Measurements from ENCODE around the gene NMNAT2. TPM values are rescaled to one million over a fixed set of nuclear protein-coding genes. Genes with fewer than 3 reads are reported as not detected.
"Not testable (repeated sequence)": the region's sequence is repeated elsewhere in the genome, so short reads cannot be mapped to it uniquely, and the experiment has no call there.

NMNAT2 gene
- total and polyA plus RNA-seq, 5 donors from 2014 or later = not detected

GRCh38 chr1:183240853-183241252, 177.3 kb downstream of the NMNAT2 start:
- peaks cover 13% of the 10 kb centered on the region for H3K27me3 Mint-ChIP-seq
- not testable (repeated sequence) for H3K27me3 ChIP-seq (ENCODE audit: control insufficient read depth, insufficient read depth, low read length); DNase-seq; H3K4me1 ChIP-seq (ENCODE audit: control insufficient read depth, insufficient read depth, low read length, poor library complexity, severe bottlenecking); H3K36me3 Mint-ChIP-seq; H3K4me3 Mint-ChIP-seq; H3K4me1 Mint-ChIP-seq; ATAC-seq (ENCODE audit: low read depth in 2 of 2); H3K9me3 Mint-ChIP-seq; H3K9me3 ChIP-seq (ENCODE audit: control insufficient read depth in 2 of 2, low read length in 2 of 2); H3K36me3 ChIP-seq (ENCODE audit: control insufficient read depth, insufficient read depth, low read length); H3K4me3 ChIP-seq (ENCODE audit: low read depth, low read length); H3K27ac ChIP-seq (ENCODE audit: insufficient read depth, low read length, poor library complexity, severe bottlenecking); H3K27ac Mint-ChIP-seq

- no peak for ATAC-seq (ENCODE audit: low read depth in 2 of 2)
- Mint-ChIP-seq H3K4me1 (no peaks in the 10 kb centered on the region), H3K27ac (no peak overlapping the region)
Observed at GRCh38 chr1:183240526-183240825, 177.7 kb downstream of the NMNAT2 start.

GRCh38 chr1:183239793-183240525, 178.2 kb downstream of the NMNAT2 start:
- ATAC-seq (ENCODE audit: low read depth in 2 of 2) = no peak
- Histone ChIP-seq H3K4me1 (ENCODE audit: control insufficient read depth, insufficient read depth, low read length, poor library complexity, severe bottlenecking) (no peaks in the 10 kb centered on the region), H3K9me3 (ENCODE audit: control insufficient read depth in 2 of 2, low read length in 2 of 2) (no peaks in the 10 kb centered on the region), H3K27ac (ENCODE audit: insufficient read depth, low read length, poor library complexity, severe bottlenecking) (no peak overlapping the region), H3K36me3 (ENCODE audit: control insufficient read depth, insufficient read depth, low read length) (no peaks in the 10 kb centered on the region), H3K27me3 (ENCODE audit: control insufficient read depth, insufficient read depth, low read length) (no peaks in the 10 kb centered on the region), H3K4me3 (ENCODE audit: low read depth, low read length) (no peak overlapping the region)
- Mint-ChIP-seq H3K36me3 (no peaks in the 10 kb centered on the region), H3K4me1 (no peaks in the 10 kb centered on the region), H3K27me3 (peaks cover 13% of the 10 kb centered on the region), H3K4me3 (no peak overlapping the region), H3K27ac (no peak overlapping the region), H3K9me3 (no peaks in the 10 kb centered on the region)
- DNase-seq = no peak

More at GRCh38 chr1:183240526-183240825, 177.7 kb downstream of the NMNAT2 start:
- H3K27me3 ChIP-seq (ENCODE audit: control insufficient read depth, insufficient read depth, low read length) = peaks cover 1% of the 10 kb centered on the region
- Mint-ChIP-seq H3K9me3 (no peaks in the 10 kb centered on the region), H3K36me3 (no peaks in the 10 kb centered on the region), H3K27me3 (peaks cover 13% of the 10 kb centered on the region), H3K4me3 (no peak overlapping the region)
- DNase-seq = no peak
- H3K27ac ChIP-seq (ENCODE audit: insufficient read depth, low read length, poor library complexity, severe bottlenecking) = no peak overlapping the region
- H3K4me1 ChIP-seq (ENCODE audit: control insufficient read depth, insufficient read depth, low read length, poor library complexity, severe bottlenecking) = no peaks in the 10 kb centered on the region
- no peaks in the 10 kb centered on the region for H3K9me3 ChIP-seq (ENCODE audit: control insufficient read depth in 2 of 2, low read length in 2 of 2)
- no peak overlapping the region for H3K4me3 ChIP-seq (ENCODE audit: low read depth, low read length)
- H3K36me3 ChIP-seq (ENCODE audit: control insufficient read depth, insufficient read depth, low read length) = no peaks in the 10 kb centered on the region

GRCh38 chr1:183239220-183239742, 178.9 kb downstream of the NMNAT2 start:
- Histone ChIP-seq H3K4me1 (ENCODE audit: control insufficient read depth, insufficient read depth, low read length, poor library complexity, severe bottlenecking) (no peaks in the 10 kb centered on the region), H3K9me3 (ENCODE audit: control insufficient read depth in 2 of 2, low read length in 2 of 2) (no peaks in the 10 kb centered on the region), H3K36me3 (ENCODE audit: control insufficient read depth, insufficient read depth, low read length) (no peaks in the 10 kb centered on the region), H3K27ac (ENCODE audit: insufficient read depth, low read length, poor library complexity, severe bottlenecking) (no peak overlapping the region), H3K4me3 (ENCODE audit: low read depth, low read length) (no peak overlapping the region), H3K27me3 (ENCODE audit: control insufficient read depth, insufficient read depth, low read length) (no peaks in the 10 kb centered on the region)
- Mint-ChIP-seq H3K4me1 (no peaks in the 10 kb centered on the region), H3K9me3 (no peaks in the 10 kb centered on the region), H3K27me3 (peaks cover 11% of the 10 kb centered on the region), H3K36me3 (no peaks in the 10 kb centered on the region), H3K27ac (no peak overlapping the region), H3K4me3 (no peak overlapping the region)
- DNase-seq = no peak
- no peak for ATAC-seq (ENCODE audit: low read depth in 2 of 2)

DNA sequence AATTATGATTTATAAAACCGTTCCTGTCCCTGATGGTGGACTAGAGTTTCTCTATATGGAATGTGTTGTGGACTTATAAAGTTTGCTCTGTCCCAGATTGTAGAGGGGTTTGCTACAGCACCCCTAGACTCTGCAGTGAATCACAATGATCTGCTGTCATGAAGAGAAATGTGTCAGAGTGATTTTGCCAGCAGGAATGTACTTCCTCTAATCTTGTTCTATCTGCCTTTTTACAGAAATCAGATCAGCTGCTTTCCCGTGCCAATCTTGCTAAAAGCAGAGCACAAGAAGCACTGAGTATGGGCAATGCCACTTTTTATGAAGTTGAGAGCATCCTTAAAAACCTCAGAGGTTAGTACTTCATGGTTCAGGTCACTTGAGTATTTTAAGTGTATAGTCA, 180.1 kb downstream of the NMNAT2 start:
- Histone ChIP-seq H3K27ac (ENCODE audit: insufficient read depth, low read length, poor library complexity, severe bottlenecking) (no peak overlapping the region), H3K27me3 (ENCODE audit: control insufficient read depth, insufficient read depth, low read length) (no peaks in the 10 kb centered on the region), H3K4me3 (ENCODE audit: low read depth, low read length) (no peak overlapping the region), H3K36me3 (ENCODE audit: control insufficient read depth, insufficient read depth, low read length) (no peaks in the 10 kb centered on the region), H3K4me1 (ENCODE audit: control insufficient read depth, insufficient read depth, low read length, poor library complexity, severe bottlenecking) (no peaks in the 10 kb centered on the region), H3K9me3 (ENCODE audit: control insufficient read depth in 2 of 2, low read length in 2 of 2) (no peaks in the 10 kb centered on the region)
- H3K4me1 Mint-ChIP-seq = no peaks in the 10 kb centered on the region
- H3K4me3 Mint-ChIP-seq = no peak overlapping the region
- no peak for DNase-seq
- H3K27ac Mint-ChIP-seq = no peak overlapping the region
- H3K9me3 Mint-ChIP-seq = no peaks in the 10 kb centered on the region
- no peak for ATAC-seq (ENCODE audit: low read depth in 2 of 2)
- H3K36me3 Mint-ChIP-seq = no peaks in the 10 kb centered on the region
- peaks cover 5% of the 10 kb centered on the region for H3K27me3 Mint-ChIP-seq

GRCh38 chr1:183237046-183237445, 181.1 kb downstream of the NMNAT2 start:
- Histone ChIP-seq H3K4me1 (ENCODE audit: control insufficient read depth, insufficient read depth, low read length, poor library complexity, severe bottlenecking) (no peaks in the 10 kb centered on the region), H3K36me3 (ENCODE audit: control insufficient read depth, insufficient read depth, low read length) (no peaks in the 10 kb centered on the region), H3K9me3 (ENCODE audit: control insufficient read depth in 2 of 2, low read length in 2 of 2) (no peaks in the 10 kb centered on the region), H3K27me3 (ENCODE audit: control insufficient read depth, insufficient read depth, low read length) (no peaks in the 10 kb centered on the region), H3K27ac (ENCODE audit: insufficient read depth, low read length, poor library complexity, severe bottlenecking) (no peak overlapping the region), H3K4me3 (ENCODE audit: low read depth, low read length) (no peak overlapping the region)
- Mint-ChIP-seq H3K9me3 (no peaks in the 10 kb centered on the region), H3K27me3 (peaks cover 5% of the 10 kb centered on the region), H3K27ac (no peak overlapping the region), H3K4me1 (no peaks in the 10 kb centered on the region), H3K4me3 (no peak overlapping the region), H3K36me3 (no peaks in the 10 kb centered on the region)
- ATAC-seq (ENCODE audit: low read depth in 2 of 2) (no peak), DNase-seq (no peak)

DNA sequence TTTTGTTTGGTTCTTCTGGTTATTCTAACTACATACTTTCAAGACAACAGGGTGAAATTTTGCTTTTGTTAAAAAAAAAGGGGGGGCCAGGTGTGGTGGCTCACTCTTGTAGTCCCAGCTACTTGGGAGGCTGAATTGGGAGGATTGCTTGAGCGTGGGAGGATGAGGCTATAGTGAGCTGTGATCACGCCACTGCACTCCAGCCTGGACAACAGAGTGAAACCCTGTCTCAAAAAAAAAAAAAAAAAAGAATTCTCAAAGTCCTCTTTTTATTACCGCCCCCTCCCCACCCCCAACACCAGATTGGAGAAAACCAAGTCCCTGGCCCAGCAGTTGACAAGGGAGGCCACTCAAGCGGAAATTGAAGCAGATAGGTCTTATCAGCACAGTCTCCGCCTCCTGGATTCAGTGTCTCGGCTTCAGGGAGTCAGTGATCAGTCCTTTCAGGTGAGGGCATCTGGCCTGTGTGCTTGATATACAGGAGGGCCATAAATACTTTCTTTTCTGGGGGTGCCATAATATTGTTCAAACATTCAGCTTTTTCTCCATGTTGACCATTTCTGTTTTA, 181.9 kb downstream of the NMNAT2 start:
- Histone ChIP-seq H3K27ac (ENCODE audit: insufficient read depth, low read length, poor library complexity, severe bottlenecking) (no peak overlapping the region), H3K36me3 (ENCODE audit: control insufficient read depth, insufficient read depth, low read length) (no peaks in the 10 kb centered on the region), H3K9me3 (ENCODE audit: control insufficient read depth in 2 of 2, low read length in 2 of 2) (no peaks in the 10 kb centered on the region), H3K27me3 (ENCODE audit: control insufficient read depth, insufficient read depth, low read length) (no peaks in the 10 kb centered on the region), H3K4me3 (ENCODE audit: low read depth, low read length) (no peak overlapping the region), H3K4me1 (ENCODE audit: control insufficient read depth, insufficient read depth, low read length, poor library complexity, severe bottlenecking) (no peaks in the 10 kb centered on the region)
- no peaks in the 10 kb centered on the region for H3K36me3 Mint-ChIP-seq
- H3K27me3 Mint-ChIP-seq = peaks cover 5% of the 10 kb centered on the region
- no peak overlapping the region for H3K27ac Mint-ChIP-seq
- no peaks in the 10 kb centered on the region for H3K9me3 Mint-ChIP-seq
- H3K4me1 Mint-ChIP-seq = no peaks in the 10 kb centered on the region
- H3K4me3 Mint-ChIP-seq = no peak overlapping the region
- ATAC-seq (ENCODE audit: low read depth in 2 of 2) = no peak
- DNase-seq = no peak

DNA sequence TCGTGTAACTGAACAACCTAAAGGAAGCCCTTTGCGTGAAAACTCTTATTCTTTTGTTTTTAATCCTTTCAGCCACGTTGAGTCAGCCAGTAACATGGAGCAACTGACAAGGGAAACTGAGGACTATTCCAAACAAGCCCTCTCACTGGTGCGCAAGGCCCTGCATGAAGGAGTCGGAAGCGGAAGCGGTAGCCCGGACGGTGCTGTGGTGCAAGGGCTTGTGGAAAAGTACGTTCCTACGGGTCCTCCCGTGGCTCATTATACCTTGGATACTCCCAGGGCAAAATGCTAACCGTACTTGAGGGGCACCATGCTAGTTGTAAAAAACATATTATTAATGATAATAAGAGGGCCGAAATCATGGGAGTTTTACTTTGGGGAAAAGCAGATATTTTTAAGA, 182.7 kb downstream of the NMNAT2 start:
- Mint-ChIP-seq H3K27ac (no peak overlapping the region), H3K27me3 (peaks cover 2% of the 10 kb centered on the region), H3K9me3 (no peaks in the 10 kb centered on the region), H3K4me3 (no peak overlapping the region), H3K36me3 (no peaks in the 10 kb centered on the region), H3K4me1 (no peaks in the 10 kb centered on the region)
- Histone ChIP-seq H3K27ac (ENCODE audit: insufficient read depth, low read length, poor library complexity, severe bottlenecking) (no peak overlapping the region), H3K4me1 (ENCODE audit: control insufficient read depth, insufficient read depth, low read length, poor library complexity, severe bottlenecking) (no peaks in the 10 kb centered on the region), H3K36me3 (ENCODE audit: control insufficient read depth, insufficient read depth, low read length) (no peaks in the 10 kb centered on the region), H3K9me3 (ENCODE audit: control insufficient read depth in 2 of 2, low read length in 2 of 2) (no peaks in the 10 kb centered on the region), H3K4me3 (ENCODE audit: low read depth, low read length) (no peak overlapping the region), H3K27me3 (ENCODE audit: control insufficient read depth, insufficient read depth, low read length) (no peaks in the 10 kb centered on the region)
- ATAC-seq (ENCODE audit: low read depth in 2 of 2) (no peak), DNase-seq (no peak)

Data from CD4-positive, CD25-positive, alpha-beta regulatory T cell (primary cell).